Muscle layer of colon (tissue), 2 donors: ENCODE data around the gene DCAF7.

ENCODE experiments used
- H3K27ac ChIP-seq: one replicate; pipeline ENCODE4 v1.7.0; 2013; ENCODE audit warnings: low read depth, mild to moderate bottlenecking, low read length, moderate library complexity
- H3K27me3 ChIP-seq, 2 donors: one replicate each; pipeline ENCODE4 v1.7.0; 2013; ENCODE audit warnings: low read length in 2 of 2, mild to moderate bottlenecking in 2 of 2; ENCODE audit not compliant: insufficient read depth in 2 of 2, control insufficient read depth in 1 of 2
- H3K36me3 ChIP-seq: one replicate; pipeline ENCODE4 v1.7.0; 2013; ENCODE audit warnings: mild to moderate bottlenecking, low read length; ENCODE audit not compliant: insufficient read depth
- H3K4me1 ChIP-seq: one replicate; pipeline ENCODE4 v1.7.0; 2013; ENCODE audit warnings: mild to moderate bottlenecking, low read length; ENCODE audit not compliant: insufficient read depth
- H3K4me3 ChIP-seq, 2 donors: one replicate each; pipeline ENCODE4 v1.7.0; 2013; ENCODE audit warnings: low read length in 2 of 2, low read depth in 1 of 2, mild to moderate bottlenecking in 1 of 2, moderate library complexity in 1 of 2
- H3K9ac ChIP-seq: one replicate; pipeline ENCODE4 v1.7.0; 2013; ENCODE audit warnings: low read length
- H3K9me3 ChIP-seq: one replicate; pipeline ENCODE4 v1.7.0; 2013; ENCODE audit warnings: mild to moderate bottlenecking, low read length
- donor health status: abdominal sarcoma.
- donor health status: Adenocarcinoma of cecum.

Gene DCAF7

GRCh38 chr17:63550817-63551639 lies 751 bp downstream of the DCAF7 start:
- H3K27ac ChIP-seq, result peak overlapping the region; percentile 92
- no peaks in the 10 kb centered on the region for H3K27me3 ChIP-seq
- peak overlapping the region; percentile 64 for H3K9ac ChIP-seq
- no peaks in the 10 kb centered on the region for H3K9me3 ChIP-seq
- no peaks in the 10 kb centered on the region for H3K36me3 ChIP-seq
- peak overlapping the region; percentile 78 to 91 for H3K4me3 ChIP-seq
- peaks cover 43% of the 10 kb centered on the region for H3K4me1 ChIP-seq

GRCh38 chr17:63552211-63552610 lies 1.9 kb downstream of the DCAF7 start:
- H3K36me3 ChIP-seq, result no peaks in the 10 kb centered on the region
- no peaks in the 10 kb centered on the region for H3K27me3 ChIP-seq
- no peak overlapping the region for H3K27ac ChIP-seq
- peaks cover 43% of the 10 kb centered on the region for H3K4me1 ChIP-seq
- H3K4me3 ChIP-seq, result peak overlapping the region in 1 of 2 donors; percentile 21
- H3K9ac ChIP-seq, result no peak overlapping the region
- no peaks in the 10 kb centered on the region for H3K9me3 ChIP-seq

GRCh38 chr17:63555500-63556156 lies 5.4 kb downstream of the DCAF7 start:
- H3K4me1 ChIP-seq, result peaks cover 34% of the 10 kb centered on the region
- no peaks in the 10 kb centered on the region for H3K27me3 ChIP-seq
- no peaks in the 10 kb centered on the region for H3K36me3 ChIP-seq
- H3K9me3 ChIP-seq, result no peaks in the 10 kb centered on the region
- no peak overlapping the region for H3K4me3 ChIP-seq
- H3K9ac ChIP-seq, result no peak overlapping the region
- H3K27ac ChIP-seq, result no peak overlapping the region

GRCh38 chr17:63557416-63557815 lies 7.1 kb downstream of the DCAF7 start:
- Histone ChIP-seq H3K9ac (no peak overlapping the region), H3K9me3 (no peaks in the 10 kb centered on the region), H3K27ac (no peak overlapping the region), H3K4me1 (peaks cover 29% of the 10 kb centered on the region), H3K4me3 (no peak overlapping the region), H3K36me3 (no peaks in the 10 kb centered on the region), H3K27me3 (no peaks in the 10 kb centered on the region)

DNA sequence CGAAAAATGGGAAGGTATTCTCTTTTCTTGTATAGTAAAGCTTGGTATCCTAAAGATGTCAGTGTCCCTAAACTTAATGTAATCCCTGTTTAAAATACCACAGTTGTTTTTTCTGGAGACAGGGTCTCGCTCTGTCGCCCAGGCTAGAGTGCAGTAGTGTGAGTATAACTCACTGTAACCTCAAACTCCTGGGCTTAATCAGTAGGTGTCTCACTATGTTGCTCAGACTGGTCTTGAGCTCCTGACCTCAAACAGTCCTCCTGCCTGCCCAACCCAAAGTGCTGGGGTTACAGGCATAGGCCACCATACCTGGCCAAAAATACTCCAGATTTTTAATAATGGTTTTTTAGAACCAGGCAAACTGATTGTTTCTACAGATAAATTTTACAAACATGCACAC lies 8.2 kb downstream of the DCAF7 start:
- H3K36me3 ChIP-seq, result no peaks in the 10 kb centered on the region
- H3K4me1 ChIP-seq, result peaks cover 19% of the 10 kb centered on the region

DNA sequence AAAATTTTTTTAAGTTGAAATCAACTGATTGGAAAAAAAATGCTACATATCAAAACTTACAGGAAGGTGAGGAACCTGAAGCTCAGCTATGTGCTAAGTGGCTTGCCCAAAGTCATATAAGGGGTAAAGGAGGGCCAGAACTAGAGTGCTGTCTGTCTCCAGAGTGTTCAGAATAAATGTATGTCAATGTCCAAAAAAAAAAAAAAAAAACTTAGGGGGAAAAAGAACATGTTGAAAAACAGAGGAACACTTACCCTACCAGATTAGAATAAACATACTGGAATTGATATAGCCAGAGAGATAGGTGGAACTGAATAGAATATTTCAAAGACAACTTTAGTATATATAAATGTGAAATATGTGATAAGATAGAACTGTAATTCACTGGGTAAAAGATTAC lies 11.5 kb downstream of the DCAF7 start:
- Histone ChIP-seq H3K9ac (no peak overlapping the region), H3K27ac (no peak overlapping the region), H3K27me3 (no peaks in the 10 kb centered on the region), H3K4me3 (no peak overlapping the region), H3K4me1 (no peaks in the 10 kb centered on the region), H3K36me3 (no peaks in the 10 kb centered on the region), H3K9me3 (no peaks in the 10 kb centered on the region)

More for the DNA sequence above, 8.2 kb downstream of the DCAF7 start:
- no peaks in the 10 kb centered on the region for H3K27me3 ChIP-seq
- H3K27ac ChIP-seq, result no peak overlapping the region
- H3K9ac ChIP-seq, result no peak overlapping the region
- no peak overlapping the region for H3K4me3 ChIP-seq
- no peaks in the 10 kb centered on the region for H3K9me3 ChIP-seq

- Histone ChIP-seq H3K27me3 (no peaks in the 10 kb centered on the region), H3K27ac (no peak overlapping the region), H3K4me1 (no peaks in the 10 kb centered on the region), H3K36me3 (no peaks in the 10 kb centered on the region), H3K9ac (no peak overlapping the region), H3K4me3 (no peak overlapping the region), H3K9me3 (no peaks in the 10 kb centered on the region)
These were observed 13.1 kb downstream of the DCAF7 start for GRCh38 chr17:63563339-63563738.

DNA sequence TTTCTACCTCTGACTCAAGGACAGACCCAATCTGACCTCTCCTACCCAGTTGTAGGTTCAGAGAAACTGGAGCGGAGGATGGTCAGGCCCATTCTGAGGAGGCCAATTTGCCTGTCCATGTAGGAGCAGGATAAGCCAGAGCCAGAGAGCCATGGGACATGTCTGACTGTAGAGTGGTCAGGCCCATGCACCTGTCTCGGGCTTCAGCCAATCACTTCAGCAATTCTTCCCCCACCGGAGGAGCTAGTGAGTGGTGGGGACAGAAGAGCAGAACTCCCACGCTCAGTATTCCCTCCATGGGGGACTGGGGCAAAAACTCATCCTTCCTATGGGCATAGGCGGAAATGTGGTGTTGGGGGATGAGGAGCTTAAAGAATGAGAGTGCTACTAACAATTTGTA lies 14.3 kb downstream of the DCAF7 start:
- Histone ChIP-seq H3K9me3 (no peaks in the 10 kb centered on the region), H3K27ac (no peak overlapping the region), H3K36me3 (no peaks in the 10 kb centered on the region), H3K4me1 (no peaks in the 10 kb centered on the region), H3K4me3 (no peak overlapping the region), H3K27me3 (no peaks in the 10 kb centered on the region), H3K9ac (no peak overlapping the region)

GRCh38 chr17:63567229-63567628 lies 17.0 kb downstream of the DCAF7 start:
- Histone ChIP-seq H3K9me3 (no peaks in the 10 kb centered on the region), H3K4me3 (no peak overlapping the region), H3K9ac (no peak overlapping the region), H3K27me3 (no peaks in the 10 kb centered on the region), H3K4me1 (no peaks in the 10 kb centered on the region), H3K27ac (no peak overlapping the region), H3K36me3 (no peaks in the 10 kb centered on the region)

DNA sequence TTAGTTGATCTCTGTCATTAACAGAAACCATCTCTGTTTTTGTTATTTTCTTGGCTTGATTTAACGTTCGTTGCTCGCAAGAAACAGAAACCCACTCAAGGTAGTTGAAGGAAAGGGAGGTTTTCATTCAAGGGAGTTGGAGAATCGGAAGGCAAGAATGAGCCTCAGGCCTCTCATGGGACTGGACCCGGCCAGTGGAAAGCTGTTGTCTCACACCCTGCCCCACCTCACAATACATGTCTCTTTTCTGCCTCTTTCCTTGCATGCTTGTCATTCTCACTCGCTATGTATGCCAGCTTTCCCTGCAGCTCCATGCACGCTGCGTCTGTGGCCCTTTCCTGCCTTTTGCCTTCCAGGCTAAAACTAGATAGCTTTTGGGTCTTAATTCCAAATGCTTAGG lies 18.3 kb downstream of the DCAF7 start:
- Histone ChIP-seq H3K27ac (no peak overlapping the region), H3K4me1 (no peaks in the 10 kb centered on the region), H3K27me3 (no peaks in the 10 kb centered on the region), H3K9ac (no peak overlapping the region), H3K9me3 (no peaks in the 10 kb centered on the region), H3K36me3 (no peaks in the 10 kb centered on the region), H3K4me3 (no peak overlapping the region)

DNA sequence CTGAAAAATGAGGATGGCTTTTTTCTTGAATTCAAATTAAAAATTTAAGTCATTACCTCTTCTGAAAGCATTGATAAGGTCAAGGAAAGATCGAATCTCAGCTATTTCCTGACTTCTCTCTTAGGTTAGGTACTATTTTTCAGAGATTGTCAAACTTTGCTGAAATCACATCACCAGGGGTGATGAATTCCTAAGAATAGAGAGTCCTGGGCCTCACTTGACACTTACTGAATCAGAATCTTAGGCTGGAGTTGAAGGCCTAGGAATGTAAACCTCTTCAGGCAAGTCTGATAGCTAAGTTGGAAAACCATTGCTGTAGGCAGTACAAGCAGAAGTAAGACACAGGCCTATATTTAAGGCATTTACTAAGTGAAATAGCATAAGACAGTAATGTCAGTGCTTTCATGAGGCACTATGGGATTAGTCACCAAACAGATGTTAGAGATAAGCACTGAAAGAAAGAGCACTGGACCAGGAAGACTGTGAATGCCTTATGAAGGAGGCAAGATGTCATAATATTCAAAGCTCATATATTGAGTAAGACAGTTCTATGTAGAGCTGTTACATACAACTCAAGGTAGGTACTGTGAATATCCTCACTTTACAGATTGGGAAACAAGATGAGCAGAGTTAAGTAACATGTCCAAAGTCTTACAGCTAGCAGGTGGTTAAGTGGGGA lies 21.5 kb downstream of the DCAF7 start:
- no peak overlapping the region for H3K9ac ChIP-seq
- H3K4me1 ChIP-seq, result no peaks in the 10 kb centered on the region
- H3K27ac ChIP-seq, result no peak overlapping the region
- H3K36me3 ChIP-seq, result no peaks in the 10 kb centered on the region
- H3K27me3 ChIP-seq, result no peaks in the 10 kb centered on the region
- no peak overlapping the region for H3K4me3 ChIP-seq
- H3K9me3 ChIP-seq, result no peaks in the 10 kb centered on the region
